ENCODE measurements around the gene LEMD2.

The LEMD2 gene

DNA sequence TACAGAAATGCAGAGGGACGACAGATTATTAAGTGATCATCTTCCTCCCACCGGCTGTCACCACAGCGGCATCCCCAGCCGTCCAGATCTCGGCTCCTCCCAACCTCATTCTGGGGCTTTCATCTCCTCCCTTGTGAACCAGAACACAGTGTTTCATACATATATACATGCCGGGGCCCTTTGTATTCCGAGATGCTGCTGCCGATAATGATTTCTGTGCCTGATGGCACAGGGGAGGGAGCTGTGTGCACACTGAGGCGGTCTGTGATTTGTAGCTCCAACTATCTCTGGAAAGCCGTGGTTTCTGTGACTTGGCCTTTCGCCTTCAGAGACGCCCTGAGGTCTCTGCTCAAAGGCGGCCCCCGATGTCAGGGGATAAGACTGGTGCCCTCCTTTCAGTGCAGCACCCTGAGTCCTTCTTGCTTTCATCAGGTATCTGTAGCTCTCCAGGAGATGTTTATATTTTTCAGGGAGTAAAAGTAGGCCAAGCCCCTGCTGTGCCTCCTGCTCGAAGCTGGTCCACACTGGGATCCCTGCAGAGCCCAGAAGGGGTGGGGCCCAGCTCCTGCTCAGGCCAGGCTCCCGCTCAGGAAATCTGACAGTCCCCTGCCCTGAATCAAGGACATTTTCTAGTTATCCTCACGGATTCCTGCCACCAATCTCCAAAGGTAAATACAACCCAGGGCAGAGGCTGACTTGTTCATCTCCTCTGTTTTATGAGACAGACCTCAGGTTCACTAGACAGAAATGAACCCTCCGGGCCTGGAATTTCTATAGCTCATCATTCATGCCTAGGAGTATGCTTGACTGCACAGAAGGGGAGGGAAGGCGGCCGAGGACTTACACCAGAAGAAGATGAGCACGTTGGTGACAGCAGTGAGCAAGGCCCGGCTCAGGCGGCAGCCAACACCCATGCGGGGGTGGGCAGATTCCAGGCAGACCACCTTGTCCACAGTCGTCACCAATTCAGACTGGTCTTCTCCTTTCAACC lies 11.2 kb downstream of the LEMD2 start:
- no peak for TF ChIP-seq Cebpa-rat (IDR thresholded peaks at IDR 0.05)
- Histone ChIP-seq H3K36me3 (peaks cover 99% of the 10 kb centered on the region), H3K4me1 (peaks cover 29% of the 10 kb centered on the region), H3K4me2 (no peak overlapping the region), H3K4me3 (no peak overlapping the region), H3K27me3 (no peaks in the 10 kb centered on the region), H4K20me1 (peaks cover 61% of the 10 kb centered on the region), H3K9me3 (no peaks in the 10 kb centered on the region), H3K27ac (no peak overlapping the region), H3K9ac (no peak overlapping the region)

DNA sequence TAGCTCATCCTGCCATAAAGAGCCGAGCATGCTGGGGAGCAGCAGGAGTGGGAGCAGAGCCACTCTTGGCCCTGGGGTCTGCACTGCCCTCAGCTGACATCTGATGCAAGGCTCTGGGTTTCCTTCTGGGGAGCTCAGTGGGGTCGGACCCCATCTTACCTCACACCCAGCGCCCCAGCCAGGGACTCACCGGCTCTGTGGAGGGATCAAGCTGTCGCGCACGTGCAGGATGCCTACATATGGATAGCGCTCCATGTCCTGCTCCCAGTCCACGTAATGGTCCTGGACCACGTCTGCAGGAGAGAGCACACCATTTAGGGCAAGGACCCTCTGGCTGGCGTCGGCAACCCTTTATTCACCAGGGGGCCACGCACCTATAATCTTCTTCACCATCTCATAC lies 12.2 kb downstream of the LEMD2 start:
- Histone ChIP-seq H4K20me1 (peaks cover 61% of the 10 kb centered on the region), H3K4me2 (no peak overlapping the region), H3K27ac (no peak overlapping the region), H3K4me1 (peaks cover 23% of the 10 kb centered on the region), H3K27me3 (no peaks in the 10 kb centered on the region), H3K36me3 (peaks cover 99% of the 10 kb centered on the region), H3K9ac (no peak overlapping the region), H3K9me3 (no peaks in the 10 kb centered on the region), H3K4me3 (no peak overlapping the region)
- no peak for TF ChIP-seq Cebpa-rat (IDR thresholded peaks at IDR 0.05)

DNA sequence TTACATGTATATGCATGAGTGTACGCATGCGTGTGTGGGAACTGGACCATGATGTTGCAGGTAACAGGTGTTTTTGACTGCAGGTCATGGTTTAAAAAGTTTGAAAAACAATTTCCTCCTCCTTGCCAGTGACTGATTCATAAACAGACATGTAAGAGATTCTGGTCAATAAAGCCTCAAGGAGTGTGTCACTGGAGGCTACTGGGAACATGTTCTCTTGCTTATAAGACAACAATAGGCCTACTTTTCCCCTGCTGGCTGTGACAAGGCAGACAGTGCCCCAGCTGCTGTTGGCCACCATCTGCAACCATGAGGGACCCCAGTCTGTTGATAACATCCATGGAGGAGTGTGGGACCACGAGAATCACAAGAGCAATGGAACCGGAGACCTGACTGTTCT lies 12.7 kb downstream of the LEMD2 start:
- no peak for TF ChIP-seq Cebpa-rat (IDR thresholded peaks at IDR 0.05)
- Histone ChIP-seq H3K27ac (no peak overlapping the region), H3K36me3 (peaks cover 94% of the 10 kb centered on the region), H4K20me1 (peaks cover 61% of the 10 kb centered on the region), H3K4me2 (no peak overlapping the region), H3K4me1 (peaks cover 21% of the 10 kb centered on the region), H3K4me3 (no peak overlapping the region), H3K9ac (no peak overlapping the region), H3K27me3 (no peaks in the 10 kb centered on the region), H3K9me3 (no peaks in the 10 kb centered on the region)

GRCh38 chr6:33774774-33775173 lies 14.2 kb downstream of the LEMD2 start:
- H3K4me3 ChIP-seq: no peak overlapping the region
- peaks cover 20% of the 10 kb centered on the region for H3K4me1 ChIP-seq
- no peak for TF ChIP-seq Cebpa-rat (IDR thresholded peaks at IDR 0.05)
- peaks cover 80% of the 10 kb centered on the region for H3K36me3 ChIP-seq
- no peaks in the 10 kb centered on the region for H3K9me3 ChIP-seq
- H3K4me2 ChIP-seq: no peak overlapping the region
- peaks cover 57% of the 10 kb centered on the region for H4K20me1 ChIP-seq
- H3K9ac ChIP-seq: no peak overlapping the region
- H3K27ac ChIP-seq: no peak overlapping the region
- no peaks in the 10 kb centered on the region for H3K27me3 ChIP-seq

- Histone ChIP-seq H3K4me1 (peaks cover 27% of the 10 kb centered on the region), H4K20me1 (peaks cover 56% of the 10 kb centered on the region), H3K4me2 (no peak overlapping the region), H3K27ac (no peak overlapping the region), H3K9ac (no peak overlapping the region), H3K4me3 (no peak overlapping the region), H3K9me3 (no peaks in the 10 kb centered on the region), H3K36me3 (peaks cover 62% of the 10 kb centered on the region), H3K27me3 (no peaks in the 10 kb centered on the region)
- no peak for TF ChIP-seq Cebpa-rat (IDR thresholded peaks at IDR 0.05)
Measured at GRCh38 chr6:33772902-33773472, 15.9 kb downstream of the LEMD2 start.

GRCh38 chr6:33772082-33772830 lies 16.7 kb downstream of the LEMD2 start:
- H3K27ac ChIP-seq: no peak overlapping the region
- H3K4me1 ChIP-seq: peaks cover 27% of the 10 kb centered on the region
- H3K4me2 ChIP-seq: peak overlapping the region; percentile 17; the same call in 1 of the 2 replicates
- no peak overlapping the region for H3K4me3 ChIP-seq
- no peaks in the 10 kb centered on the region for H3K9me3 ChIP-seq
- peaks cover 56% of the 10 kb centered on the region for H4K20me1 ChIP-seq
- TF ChIP-seq Cebpa-rat (IDR thresholded peaks at IDR 0.05): no peak
- no peaks in the 10 kb centered on the region for H3K27me3 ChIP-seq
- no peak overlapping the region for H3K9ac ChIP-seq
- peaks cover 54% of the 10 kb centered on the region for H3K36me3 ChIP-seq

GRCh38 chr6:33771146-33772081 lies 17.5 kb downstream of the LEMD2 start:
- H3K4me2 ChIP-seq: peak overlapping the region; percentile 17; the same call in 1 of the 2 replicates
- peaks cover 56% of the 10 kb centered on the region for H4K20me1 ChIP-seq
- peaks cover 46% of the 10 kb centered on the region for H3K36me3 ChIP-seq
- TF ChIP-seq Cebpa-rat (IDR thresholded peaks at IDR 0.05): no peak
- no peaks in the 10 kb centered on the region for H3K9me3 ChIP-seq
- no peaks in the 10 kb centered on the region for H3K27me3 ChIP-seq
- H3K27ac ChIP-seq: no peak overlapping the region
- no peak overlapping the region for H3K4me3 ChIP-seq
- peaks cover 27% of the 10 kb centered on the region for H3K4me1 ChIP-seq
- no peak overlapping the region for H3K9ac ChIP-seq

GRCh38 chr6:33770833-33771145 lies 18.1 kb downstream of the LEMD2 start:
- Histone ChIP-seq H3K27ac (no peak overlapping the region), H3K36me3 (peaks cover 40% of the 10 kb centered on the region), H3K9me3 (no peaks in the 10 kb centered on the region), H3K9ac (no peak overlapping the region), H3K4me1 (peaks cover 27% of the 10 kb centered on the region), H3K4me3 (no peak overlapping the region), H3K27me3 (no peaks in the 10 kb centered on the region), H4K20me1 (peaks cover 53% of the 10 kb centered on the region), H3K4me2 (no peak overlapping the region)
- TF ChIP-seq Cebpa-rat (IDR thresholded peaks at IDR 0.05): no peak

Measured in BLaER1 (cell line).